WTC11 (cell line): ENCODE data around the gene ZSWIM3. TPM values are rescaled to one million over a fixed set of nuclear protein-coding genes. Genes with fewer than 3 reads are reported as not detected.
A peak's percentile ranks its signal among the peaks of the same experiment; 100 is the strongest.

Source experiments
- ATAC-seq: fragments of 200-7000 bp; cut with Tn5 transposase; 2 replicates; pipeline ENCODE4 v1.10.0; 2021; ENCODE audit warnings: mild to moderate bottlenecking, moderate library complexity
- CTCF ChIA-PET: fragments of 300-600 bp; sonication (Branson Sonifier 250); formaldehyde crosslinking; loops from one replicate; lab custom pipeline; 2021; ENCODE audit warnings: antibody characterized with exemption; lab: Charles Lee
- POLR2A ChIA-PET: fragments of 350-600 bp; sonication (Branson Sonifier 250); formaldehyde crosslinking; loops from one replicate; lab custom pipeline; 2021; ENCODE audit warnings: antibody characterized with exemption; lab: Charles Lee
- DNase-seq: peaks from one replicate; pipeline ENCODE4 v3.0.0; 2021; ENCODE audit warnings: low spot score
- H3K27ac Mint-ChIP-seq: 2 replicates; pipeline ENCODE4 v1.8.0; 2021; ENCODE audit warnings: mixed read lengths
- H3K27me3 Mint-ChIP-seq: 2 replicates; pipeline ENCODE4 v1.8.0; 2021; ENCODE audit warnings: low read depth, mild to moderate bottlenecking, moderate library complexity, mixed read lengths
- H3K36me3 Mint-ChIP-seq: 2 replicates; pipeline ENCODE4 v1.8.0; 2021; ENCODE audit warnings: mixed read lengths
- H3K4me1 Mint-ChIP-seq: 2 replicates; pipeline ENCODE4 v1.8.0; 2022; ENCODE audit warnings: mixed read lengths
- H3K4me3 Mint-ChIP-seq: 2 replicates; pipeline ENCODE4 v1.8.0; 2021; ENCODE audit warnings: mild to moderate bottlenecking, moderate library complexity, mixed read lengths
- H3K9me3 Mint-ChIP-seq: 2 replicates; pipeline ENCODE4 v1.8.0; 2021; ENCODE audit warnings: mixed read lengths
- ATF2 ChIP-seq: sonication (generic); formaldehyde crosslinking; IDR thresholded peaks from 2 replicates; pipeline ENCODE4 v1.8.1; 2022; ENCODE audit warnings: low read depth, missing genetic modification reagents, borderline replicate concordance
- CREM ChIP-seq: sonication (generic); formaldehyde crosslinking; IDR thresholded peaks from 2 replicates; pipeline ENCODE4 v1.8.1; 2022; ENCODE audit warnings: mild to moderate bottlenecking, missing genetic modification reagents, moderate library complexity
- ETV6 ChIP-seq: sonication (generic); formaldehyde crosslinking; IDR thresholded peaks from 2 replicates; pipeline ENCODE4 v1.8.1; 2022; ENCODE audit warnings: mild to moderate bottlenecking, missing genetic modification reagents
- FOXJ3 ChIP-seq: sonication (generic); formaldehyde crosslinking; IDR thresholded peaks from 2 replicates; pipeline ENCODE4 v1.9.0; 2021; ENCODE audit warnings: missing genetic modification reagents, mild to moderate bottlenecking, borderline replicate concordance
- FOXK1 ChIP-seq: sonication (generic); formaldehyde crosslinking; IDR thresholded peaks from 2 replicates; pipeline ENCODE4 v1.8.0; 2022; ENCODE audit warnings: mild to moderate bottlenecking, moderate library complexity, missing genetic modification reagents
- GABPB1 ChIP-seq: sonication (generic); formaldehyde crosslinking; IDR thresholded peaks from 2 replicates; pipeline ENCODE4 v1.8.1; 2023; ENCODE audit warnings: mild to moderate bottlenecking, missing genetic modification reagents
- GTF2I ChIP-seq: fragments of 250-450 bp; sonication (Bioruptor Pico); conservative IDR thresholded peaks from 2 replicates; pipeline ENCODE4 v1.4.0; 2021; ENCODE audit warnings: mild to moderate bottlenecking
- IRF1 ChIP-seq: sonication (generic); formaldehyde crosslinking; IDR thresholded peaks from 2 replicates; pipeline ENCODE4 v1.8.0; 2023; ENCODE audit warnings: missing genetic modification reagents
- KAT7 ChIP-seq: sonication (generic); formaldehyde crosslinking; IDR thresholded peaks from 2 replicates; pipeline ENCODE4 v1.8.1; 2023; ENCODE audit warnings: missing genetic modification reagents, mild to moderate bottlenecking, borderline replicate concordance
- NR1H2 ChIP-seq: sonication (generic); formaldehyde crosslinking; IDR thresholded peaks from 2 replicates; pipeline ENCODE4 v1.9.0; 2021; ENCODE audit warnings: mild to moderate bottlenecking, moderate library complexity, missing genetic modification reagents
- NR2C2 ChIP-seq: sonication (generic); formaldehyde crosslinking; IDR thresholded peaks from 2 replicates; pipeline ENCODE4 v1.8.0; 2022; ENCODE audit warnings: mild to moderate bottlenecking, missing genetic modification reagents
- NR3C1 ChIP-seq: sonication (generic); formaldehyde crosslinking; conservative IDR thresholded peaks from 2 replicates; pipeline ENCODE4 v1.8.1; 2023; ENCODE audit warnings: low read depth, mild to moderate bottlenecking, missing genetic modification reagents
- RORB ChIP-seq: fragments of 250-450 bp; sonication (Bioruptor Pico); IDR thresholded peaks from 2 replicates; pipeline ENCODE4 v1.9.0; 2021; ENCODE audit warnings: mild to moderate bottlenecking
- SOX15 ChIP-seq: fragments of 250-450 bp; sonication (Bioruptor Pico); IDR thresholded peaks from 2 replicates; pipeline ENCODE4 v1.9.0; 2021; ENCODE audit warnings: mild to moderate bottlenecking
- ZBTB21 ChIP-seq: sonication (generic); formaldehyde crosslinking; IDR thresholded peaks from 2 replicates; pipeline ENCODE4 v1.8.1; 2023; ENCODE audit warnings: mild to moderate bottlenecking, missing genetic modification reagents, borderline replicate concordance
- ZNF121 ChIP-seq: sonication (generic); formaldehyde crosslinking; IDR thresholded peaks from 2 replicates; pipeline ENCODE4 v1.8.0; 2023; ENCODE audit warnings: missing genetic modification reagents
- ZNF232 ChIP-seq: sonication (generic); formaldehyde crosslinking; IDR thresholded peaks from 2 replicates; pipeline ENCODE4 v1.8.0; 2022; ENCODE audit warnings: mild to moderate bottlenecking, missing genetic modification reagents
- ZNF263 ChIP-seq: sonication (generic); formaldehyde crosslinking; IDR thresholded peaks from 2 replicates; pipeline ENCODE4 v1.8.1; 2022; ENCODE audit warnings: low read depth, mild to moderate bottlenecking, moderate library complexity, missing genetic modification reagents
- ZNF396 ChIP-seq: fragments of 250-450 bp; sonication (Bioruptor Pico); IDR thresholded peaks from 2 replicates; pipeline ENCODE4 v1.8.0; 2021; ENCODE audit warnings: mild to moderate bottlenecking, moderate library complexity, borderline replicate concordance
- ZNF423 ChIP-seq: fragments of 250-450 bp; sonication (Bioruptor Pico); IDR thresholded peaks from 2 replicates; pipeline ENCODE4 v2.1.2; 2022; ENCODE audit warnings: mild to moderate bottlenecking, moderate library complexity
- total RNA-seq: library from RNA; stranded (reverse); gene quantifications from 3 replicates; pipeline ENCODE4 v1.2.3, GENCODE V29; 2021
- TF ChIP-seq, protein P1 (sequence below): sonication (generic); formaldehyde crosslinking; IDR thresholded peaks from 2 replicates; pipeline ENCODE4 v1.8.1; 2022; ENCODE audit warnings: low read depth, mild to moderate bottlenecking, moderate library complexity, missing genetic modification reagents, borderline replicate concordance
- TF ChIP-seq, protein P2 (sequence below): sonication (generic); formaldehyde crosslinking; IDR thresholded peaks from 2 replicates; pipeline ENCODE4 v1.8.0; 2022; ENCODE audit warnings: mild to moderate bottlenecking, missing genetic modification reagents
- TF ChIP-seq, protein P3 (sequence below): fragments of 250-450 bp; sonication (Bioruptor Pico); IDR thresholded peaks from 2 replicates; pipeline ENCODE4 v1.8.0; 2021; ENCODE audit warnings: mild to moderate bottlenecking

The ZSWIM3 gene
- total RNA-seq, 1 experiment from 2014 or later = 3.4 TPM

DNA sequence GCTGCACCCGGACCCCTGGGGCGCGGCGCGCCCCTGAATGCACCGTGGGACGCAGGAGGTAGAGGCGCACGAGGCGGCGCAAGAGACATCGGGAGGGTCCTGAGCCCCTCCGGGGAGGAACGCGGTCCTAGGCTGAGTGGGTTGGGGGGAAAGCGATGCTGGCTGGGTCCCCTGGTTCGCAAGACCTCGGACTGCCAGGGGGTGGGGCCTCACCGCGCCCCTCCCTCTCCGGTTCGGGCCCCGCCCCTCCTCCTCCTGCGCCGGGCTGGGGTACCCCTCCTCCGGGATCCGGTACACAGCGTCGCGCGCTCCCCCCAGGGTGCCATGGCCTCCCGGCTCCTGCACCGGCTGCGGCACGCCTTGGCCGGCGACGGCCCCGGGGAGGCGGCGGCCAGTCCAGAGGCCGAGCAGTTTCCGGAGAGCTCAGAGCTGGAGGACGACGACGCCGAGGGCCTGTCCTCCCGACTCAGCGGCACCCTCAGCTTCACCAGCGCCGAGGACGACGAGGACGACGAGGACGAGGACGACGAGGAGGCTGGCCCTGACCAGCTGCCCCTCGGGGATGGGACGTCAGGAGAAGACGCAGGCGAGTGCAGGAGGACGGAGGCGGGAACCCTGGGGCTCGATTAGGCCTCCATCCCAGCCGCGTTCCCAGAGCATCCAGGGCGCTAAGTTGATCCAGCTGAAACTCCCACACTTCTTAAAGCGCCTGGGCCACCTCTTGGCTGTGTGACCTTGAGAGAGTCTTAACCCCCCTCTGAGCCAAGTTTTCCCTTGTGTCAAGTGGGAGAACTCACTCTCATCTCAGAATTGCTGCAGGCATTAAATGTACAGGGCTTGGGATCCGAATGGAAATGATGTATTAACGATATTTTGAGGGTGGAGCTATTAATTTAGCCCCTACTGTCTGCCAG lies 23.3 kb upstream of the ZSWIM3 start (continued):
- TF ChIP-seq GABPB1 (CRISPR knock-in tag) = no peak
- TF ChIP-seq GTF2I (CRISPR knock-in tag) = no peak
- peak; percentile 92; the same call in 1 of the 2 replicates for TF ChIP-seq NR3C1
- TF ChIP-seq, protein P1, sequence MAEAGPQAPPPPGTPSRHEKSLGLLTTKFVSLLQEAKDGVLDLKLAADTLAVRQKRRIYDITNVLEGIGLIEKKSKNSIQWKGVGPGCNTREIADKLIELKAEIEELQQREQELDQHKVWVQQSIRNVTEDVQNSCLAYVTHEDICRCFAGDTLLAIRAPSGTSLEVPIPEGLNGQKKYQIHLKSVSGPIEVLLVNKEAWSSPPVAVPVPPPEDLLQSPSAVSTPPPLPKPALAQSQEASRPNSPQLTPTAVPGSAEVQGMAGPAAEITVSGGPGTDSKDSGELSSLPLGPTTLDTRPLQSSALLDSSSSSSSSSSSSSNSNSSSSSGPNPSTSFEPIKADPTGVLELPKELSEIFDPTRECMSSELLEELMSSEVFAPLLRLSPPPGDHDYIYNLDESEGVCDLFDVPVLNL (CRISPR knock-in tag) = no peak
- TF ChIP-seq SOX15 = no peak
- peak; percentile 48; the same call in 1 of the 2 replicates for TF ChIP-seq ZNF263 (CRISPR knock-in tag)
- no peak for TF ChIP-seq ZNF232 (CRISPR knock-in tag)
- no peak; the same call in 1 of the 2 replicates for TF ChIP-seq CREM (CRISPR knock-in tag)
- TF ChIP-seq, protein P2, sequence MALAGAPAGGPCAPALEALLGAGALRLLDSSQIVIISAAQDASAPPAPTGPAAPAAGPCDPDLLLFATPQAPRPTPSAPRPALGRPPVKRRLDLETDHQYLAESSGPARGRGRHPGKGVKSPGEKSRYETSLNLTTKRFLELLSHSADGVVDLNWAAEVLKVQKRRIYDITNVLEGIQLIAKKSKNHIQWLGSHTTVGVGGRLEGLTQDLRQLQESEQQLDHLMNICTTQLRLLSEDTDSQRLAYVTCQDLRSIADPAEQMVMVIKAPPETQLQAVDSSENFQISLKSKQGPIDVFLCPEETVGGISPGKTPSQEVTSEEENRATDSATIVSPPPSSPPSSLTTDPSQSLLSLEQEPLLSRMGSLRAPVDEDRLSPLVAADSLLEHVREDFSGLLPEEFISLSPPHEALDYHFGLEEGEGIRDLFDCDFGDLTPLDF (CRISPR knock-in tag) = no peak
- TF ChIP-seq ATF2 (CRISPR knock-in tag) = no peak
- TF ChIP-seq KAT7 = 0 out of 2 replicates have a peak, but pooled peaks have one; percentile 71
- no peak for TF ChIP-seq NR2C2 (CRISPR knock-in tag)
- TF ChIP-seq, protein P3, sequence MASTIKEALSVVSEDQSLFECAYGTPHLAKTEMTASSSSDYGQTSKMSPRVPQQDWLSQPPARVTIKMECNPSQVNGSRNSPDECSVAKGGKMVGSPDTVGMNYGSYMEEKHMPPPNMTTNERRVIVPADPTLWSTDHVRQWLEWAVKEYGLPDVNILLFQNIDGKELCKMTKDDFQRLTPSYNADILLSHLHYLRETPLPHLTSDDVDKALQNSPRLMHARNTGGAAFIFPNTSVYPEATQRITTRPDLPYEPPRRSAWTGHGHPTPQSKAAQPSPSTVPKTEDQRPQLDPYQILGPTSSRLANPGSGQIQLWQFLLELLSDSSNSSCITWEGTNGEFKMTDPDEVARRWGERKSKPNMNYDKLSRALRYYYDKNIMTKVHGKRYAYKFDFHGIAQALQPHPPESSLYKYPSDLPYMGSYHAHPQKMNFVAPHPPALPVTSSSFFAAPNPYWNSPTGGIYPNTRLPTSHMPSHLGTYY (CRISPR knock-in tag) = no peak
- TF ChIP-seq ZNF396 = no peak
- no peak; the same call in 1 of the 2 replicates for TF ChIP-seq ZNF423
- TF ChIP-seq NR1H2 = no peak
- TF ChIP-seq IRF1 = 0 out of 2 replicates have a peak, but pooled peaks have one; percentile 83
- TF ChIP-seq FOXJ3 (CRISPR knock-in tag) = no peak
- TF ChIP-seq ETV6 (CRISPR knock-in tag) = peak; percentile 35; the same call in 1 of the 2 replicates

GRCh38 chr20:45834797-45835161 lies 22.6 kb upstream of the ZSWIM3 start:
- CTCF ChIA-PET = interaction anchor here (1.4 to 2.7 kb wide), 6 partner anchors 10 to 177 kb away, joined by 4 to 27 read pairs (median 7); no protein-coding TSS in a partner anchor
- no peak overlapping the region for H3K27ac Mint-ChIP-seq
- ATAC-seq (no peak), DNase-seq (no peak)
- H3K9me3 Mint-ChIP-seq = no peaks in the 10 kb centered on the region
- H3K4me3 Mint-ChIP-seq = peak overlapping the region; percentile 76
- H3K27me3 Mint-ChIP-seq = no peaks in the 10 kb centered on the region
- peaks cover 18% of the 10 kb centered on the region for H3K4me1 Mint-ChIP-seq
- POLR2A ChIA-PET = interaction anchor here (2.0 kb wide), 1 partner anchor 11 kb away, joined by 8 read pairs; no protein-coding TSS in a partner anchor
- H3K36me3 Mint-ChIP-seq = peaks cover 3% of the 10 kb centered on the region; the same call in 1 of the 2 replicates
- TF ChIP-seq ZBTB21 (CRISPR knock-in tag) = 0 out of 2 replicates have a peak, but pooled peaks have one; percentile 2
- no peak for TF ChIP-seq ZNF121 (CRISPR knock-in tag)
- no peak for TF ChIP-seq RORB
- no peak for TF ChIP-seq FOXK1 (CRISPR knock-in tag)
